Endothelial cell of umbilical vein (primary cell): ENCODE measurements around the gene SLC25A21. TPM values are rescaled to one million over a fixed set of nuclear protein-coding genes. Genes with fewer than 3 reads are reported as not detected.
A peak's percentile ranks its signal among the peaks of the same experiment; 100 is the strongest.
"Not testable (repeated sequence)": the region's sequence is repeated elsewhere in the genome, so short reads cannot be mapped to it uniquely, and the experiment has no call there.

Source experiments
- BruUV-seq: library from RNA; stranded (reverse); fragments of 400-500 nt; replicated peaks from 2 replicates; lab custom pipeline; 2021; lab: Mats Ljungman, UMichigan
- CTCF ChIA-PET: fragments of 300-600, 350-600 bp; sonication (Branson Sonifier 250); formaldehyde crosslinking; loops from one replicate; lab custom pipeline; 2021; ENCODE audit warnings: antibody characterized with exemption, inconsistent platforms; lab: Charles Lee
- POLR2A ChIA-PET: fragments of 300-600, 350-600 bp; sonication (Branson Sonifier 250); formaldehyde crosslinking; loops from one replicate; lab custom pipeline; 2021; ENCODE audit warnings: antibody characterized with exemption, inconsistent platforms; lab: Charles Lee
- DNase-seq: peaks from one replicate; pipeline ENCODE4 v3.0.0-alpha.2; 2011; ENCODE audit warnings: low read depth, low spot score
- FAIRE-seq: peaks from 2 replicates; lab custom pipeline; 2011; peaks lifted over from hg19 to GRCh38; lab: Jason Lieb, UNC
- H2AFZ ChIP-seq: 2 replicates; pipeline ENCODE4 v1.6.0; 2012; ENCODE audit warnings: low read depth, low read length, control low read depth, inconsistent platforms
- H3K27ac ChIP-seq: 2 replicates; pipeline ENCODE4 v1.5.1; 2011; ENCODE audit warnings: low read depth, mild to moderate bottlenecking, control low read depth, low read length, moderate library complexity; ENCODE audit not compliant: insufficient read depth
- H3K27me3 ChIP-seq, 2 experiments: 2 replicates each; pipeline versions ENCODE4 v1.6.0 to v1.6.1; 2011; ENCODE audit warnings: low read length in 2 of 2, mixed read lengths in 1 of 2; ENCODE audit not compliant: control insufficient read depth in 2 of 2, insufficient read depth in 2 of 2
- H3K36me3 ChIP-seq, 2 experiments: 2 replicates in 1 of 2; 3 replicates in 1 of 2; pipeline ENCODE4 v1.5.1; 2011; ENCODE audit warnings: low read length in 2 of 2, mild to moderate bottlenecking in 1 of 2, moderate library complexity in 1 of 2; ENCODE audit not compliant: control insufficient read depth in 2 of 2, insufficient read depth in 2 of 2; ENCODE audit errors: extremely low read depth in 1 of 2
- H3K4me1 ChIP-seq: 3 replicates; pipeline ENCODE4 v1.5.1; 2011; ENCODE audit warnings: mild to moderate bottlenecking, low read length; ENCODE audit not compliant: control insufficient read depth, insufficient read depth; ENCODE audit errors: extremely low read depth
- H3K4me2 ChIP-seq: 2 replicates; pipeline ENCODE4 v1.6.1; 2011; ENCODE audit warnings: low read length, control low read depth, mixed read lengths; ENCODE audit not compliant: insufficient read depth
- H3K4me3 ChIP-seq, 3 experiments: fragments of 200-600 bp in 1 of 3; sonication (generic), shearing (Covaris generic) in 1 of 3; replicated peaks in 1 of 3; 2 replicates each; pipeline ENCODE4 v1.5.1; 2011 to 2016; ENCODE audit warnings: control low read depth in 3 of 3, low read length in 3 of 3, mild to moderate bottlenecking in 2 of 3, inconsistent platforms in 1 of 3, low read depth in 1 of 3, moderate library complexity in 1 of 3; ENCODE audit not compliant: insufficient read depth in 1 of 3
- H3K79me2 ChIP-seq: 2 replicates; pipeline ENCODE4 v1.6.0; 2012; ENCODE audit warnings: low read length, inconsistent platforms; ENCODE audit not compliant: control insufficient read depth, insufficient read depth
- H3K9ac ChIP-seq: replicated peaks from 2 replicates; pipeline ENCODE3; 2011; ENCODE audit warnings: low read length, control low read depth; ENCODE audit not compliant: insufficient read depth; ENCODE audit errors: extremely low read depth
- H3K9me1 ChIP-seq: replicated peaks from 3 replicates; pipeline ENCODE4 v1.6.0; 2011; ENCODE audit warnings: mild to moderate bottlenecking, low read length; ENCODE audit not compliant: control insufficient read depth, insufficient read depth; ENCODE audit errors: extremely low read depth
- H3K9me3 ChIP-seq: replicated peaks from 2 replicates; pipeline ENCODE4 v1.5.1; 2012; ENCODE audit warnings: low read length, inconsistent platforms; ENCODE audit not compliant: control insufficient read depth, insufficient read depth
- H4K20me1 ChIP-seq: replicated peaks from 2 replicates; pipeline ENCODE3; 2011; ENCODE audit warnings: mild to moderate bottlenecking, low read length; ENCODE audit not compliant: control insufficient read depth, insufficient read depth; ENCODE audit errors: extremely low read depth
- EZH2 ChIP-seq: IDR thresholded peaks from 2 replicates; pipeline ENCODE4 v1.6.1; 2012; ENCODE audit warnings: borderline replicate concordance, low read depth, mild to moderate bottlenecking, moderate library complexity, low read length, inconsistent platforms; ENCODE audit not compliant: severe bottlenecking
- FOS ChIP-seq: IDR thresholded peaks from 2 replicates; pipeline ENCODE4 v1.6.1; 2011; ENCODE audit warnings: mild to moderate bottlenecking, low read length, moderate library complexity, borderline replicate concordance; ENCODE audit not compliant: insufficient read depth
- GATA2 ChIP-seq: IDR thresholded peaks from 2 replicates; pipeline ENCODE4 v1.7.0; 2011; ENCODE audit warnings: low read depth, mild to moderate bottlenecking, moderate library complexity, mixed read lengths, low read length; ENCODE audit not compliant: insufficient read length, insufficient read depth
- dilution Hi-C: fragments of 300-500 bp; cut with MboI; formaldehyde crosslinking; loops from one replicate; pipeline ENCODE4 v1.15.0; 2019; ENCODE audit warnings: low sequenced_read_pairs; ENCODE audit not compliant: extremely low pct_ligation_motif_present
- intact Hi-C: fragments of 100-400 bp; cut with micrococcal nuclease; formaldehyde crosslinking; loops from one replicate; pipeline ENCODE4 v1.10.0; 2022
- polyA plus RNA-seq, 4 experiments: library from polyadenylated mRNA; depleted of rRNA in 3 of 4; stranded (reverse) in 3 of 4; unstranded in 1 of 4; fragments of >200 nt; gene quantifications; 2 replicates each; pipeline versions ENCODE4 v1.2.1 to v1.2.3, GENCODE V29; 2011 to 2012; ENCODE audit warnings: missing spikeins in 1 of 4
- total RNA-seq: library from RNA; stranded (reverse); gene quantifications from 2 replicates; pipeline ENCODE4 v1.2.3, GENCODE V29; 2021
- TF ChIP-seq, protein P1 (sequence below): IDR thresholded peaks from 2 replicates; pipeline ENCODE4 v1.6.1; 2011; ENCODE audit not compliant: insufficient read depth, insufficient read length
- TF ChIP-seq, protein P2 (sequence below), 2 donors: IDR thresholded peaks; 1 replicate in 1 of 2; 2 replicates in 1 of 2; pipeline ENCODE4 v1.5.1; 2011; ENCODE audit warnings: low read length in 2 of 2, mild to moderate bottlenecking in 2 of 2, moderate library complexity in 2 of 2, control low read depth in 1 of 2, inconsistent platforms in 1 of 2, low read depth in 1 of 2; ENCODE audit not compliant: insufficient read depth in 1 of 2; ENCODE audit errors: extremely low read depth in 1 of 2

Gene SLC25A21
- total and polyA plus RNA-seq, 2 donors (not counting 3 experiments of a cell fraction or from before 2014, with no cell fraction given) = 0.98 to 1.4 TPM

DNA sequence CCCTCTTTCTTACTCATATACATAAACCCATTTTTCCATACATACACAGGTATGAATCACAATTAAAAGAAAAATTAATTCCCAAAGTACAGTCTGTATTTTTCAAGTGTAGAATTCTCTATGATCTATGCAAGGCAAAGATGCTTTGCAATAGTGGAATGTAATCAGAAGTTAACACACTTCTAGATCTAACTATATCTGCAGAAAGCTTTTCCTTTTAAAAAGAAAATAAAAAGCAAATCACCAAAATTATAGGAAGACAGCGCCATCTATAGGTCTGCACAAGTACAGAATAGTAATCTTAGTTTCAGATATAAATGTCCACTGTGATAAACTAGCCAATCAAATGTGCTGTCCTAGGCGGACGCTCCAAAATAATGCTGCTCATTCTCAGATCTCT, 22.0 kb downstream of the SLC25A21 start:
- ChIA-PET POLR2A (no interaction called here), CTCF (interaction anchor here (0.7 to 4.3 kb wide), 65 partner anchors 8 to 1271 kb away, joined by 3 to 149 read pairs (median 5); partner anchors contain the start of genes FOXA1, MIPOL1 and SLC25A21)
- Histone ChIP-seq H3K9ac (no peak overlapping the region), H3K9me3 (no peaks in the 10 kb centered on the region), H3K4me2 (no peak overlapping the region), H4K20me1 (no peaks in the 10 kb centered on the region), H3K4me3 (no peak overlapping the region), H3K36me3 (no peaks in the 10 kb centered on the region), H3K27me3 (peaks cover 0 to 2% of the 10 kb centered on the region in 2 experiments), H2AFZ (no peak overlapping the region), H3K79me2 (no peaks in the 10 kb centered on the region), H3K4me1 (no peaks in the 10 kb centered on the region), H3K9me1 (no peaks in the 10 kb centered on the region), H3K27ac (no peak overlapping the region)
- intact Hi-C loops (loop anchor here (1.0 to 5.0 kb wide), 5 partner anchors 48 to 597 kb away; no protein-coding TSS in a partner anchor), dilution Hi-C loops (loop anchor here (10.0 kb wide), 1 partner anchor 506 kb away; no protein-coding TSS in a partner anchor)
- TF ChIP-seq, protein P1, sequence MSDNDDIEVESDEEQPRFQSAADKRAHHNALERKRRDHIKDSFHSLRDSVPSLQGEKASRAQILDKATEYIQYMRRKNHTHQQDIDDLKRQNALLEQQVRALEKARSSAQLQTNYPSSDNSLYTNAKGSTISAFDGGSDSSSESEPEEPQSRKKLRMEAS = no peak
- TF ChIP-seq, protein P2, sequence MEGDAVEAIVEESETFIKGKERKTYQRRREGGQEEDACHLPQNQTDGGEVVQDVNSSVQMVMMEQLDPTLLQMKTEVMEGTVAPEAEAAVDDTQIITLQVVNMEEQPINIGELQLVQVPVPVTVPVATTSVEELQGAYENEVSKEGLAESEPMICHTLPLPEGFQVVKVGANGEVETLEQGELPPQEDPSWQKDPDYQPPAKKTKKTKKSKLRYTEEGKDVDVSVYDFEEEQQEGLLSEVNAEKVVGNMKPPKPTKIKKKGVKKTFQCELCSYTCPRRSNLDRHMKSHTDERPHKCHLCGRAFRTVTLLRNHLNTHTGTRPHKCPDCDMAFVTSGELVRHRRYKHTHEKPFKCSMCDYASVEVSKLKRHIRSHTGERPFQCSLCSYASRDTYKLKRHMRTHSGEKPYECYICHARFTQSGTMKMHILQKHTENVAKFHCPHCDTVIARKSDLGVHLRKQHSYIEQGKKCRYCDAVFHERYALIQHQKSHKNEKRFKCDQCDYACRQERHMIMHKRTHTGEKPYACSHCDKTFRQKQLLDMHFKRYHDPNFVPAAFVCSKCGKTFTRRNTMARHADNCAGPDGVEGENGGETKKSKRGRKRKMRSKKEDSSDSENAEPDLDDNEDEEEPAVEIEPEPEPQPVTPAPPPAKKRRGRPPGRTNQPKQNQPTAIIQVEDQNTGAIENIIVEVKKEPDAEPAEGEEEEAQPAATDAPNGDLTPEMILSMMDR (IDR thresholded peaks at IDR 0.05; ENCODE audit: extremely low read depth in 1 of 2, insufficient read depth in 1 of 2, low read depth in 1 of 2, low read length in 2 of 2) = peak; percentile 55 to 59
- DNase-seq (peak; percentile 58), FAIRE-seq (peak; percentile 91)
- BruUV-seq = no TSS peak

DNA sequence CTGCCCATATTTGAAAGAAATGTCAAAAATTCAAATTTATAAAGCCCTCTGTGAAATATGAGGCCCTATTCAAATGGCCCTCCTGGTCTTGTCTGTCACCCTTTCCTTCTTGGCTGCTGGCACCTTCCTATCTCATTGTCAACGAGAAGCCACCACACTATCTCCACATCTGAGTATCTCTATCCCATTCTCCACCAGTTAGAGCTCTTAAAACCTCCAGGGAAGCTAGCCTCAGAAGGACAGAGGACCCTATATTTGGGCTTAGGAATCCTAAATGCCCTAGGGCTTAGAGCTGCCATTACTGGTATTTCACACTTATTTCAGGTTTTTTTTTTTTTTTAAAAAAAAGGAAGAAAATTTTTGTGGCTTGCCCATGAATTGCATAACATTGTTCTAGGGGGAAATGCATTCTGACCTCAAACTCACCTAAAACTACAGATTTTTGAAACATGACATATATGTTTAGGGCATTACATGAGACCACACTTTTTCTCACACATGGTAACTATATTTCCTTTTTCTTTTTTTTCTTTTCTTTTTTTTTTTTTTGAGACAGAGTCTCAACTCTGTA, 25.0 kb downstream of the SLC25A21 start:
- intact Hi-C loops = no loop called here
- TF ChIP-seq, protein P1 = no peak
- TF ChIP-seq GATA2 = no peak
- no peak for TF ChIP-seq FOS
- TF ChIP-seq EZH2 = no peak
- CTCF ChIA-PET = interaction anchor here (1.2 to 4.0 kb wide), 3 partner anchors 30 to 593 kb away, joined by 4 to 149 read pairs (median 79); no protein-coding TSS in a partner anchor

DNA sequence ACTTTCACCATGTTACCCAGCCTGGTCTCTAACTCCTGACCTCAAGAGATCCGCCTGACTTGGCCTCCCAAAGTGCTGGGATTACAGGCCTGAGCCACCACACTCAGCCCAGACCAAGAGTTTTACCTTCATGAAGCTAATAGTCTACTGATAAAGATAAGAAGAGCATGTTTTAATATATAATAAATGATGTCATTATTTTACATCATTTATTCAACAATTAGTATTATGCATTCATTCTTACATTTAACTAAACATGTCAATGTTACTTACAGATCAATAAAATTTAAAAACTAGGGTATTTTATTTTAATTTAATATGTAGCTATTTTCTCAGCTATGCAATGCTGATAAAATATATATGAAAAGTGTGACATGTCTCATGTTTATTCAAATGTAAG, 26.0 kb downstream of the SLC25A21 start:
- CTCF ChIA-PET = interaction anchor here (1.2 to 1.6 kb wide), 2 partner anchors 29 to 86 kb away, joined by 4 to 5 read pairs; no protein-coding TSS in a partner anchor
- H3K79me2 ChIP-seq, H3K27me3 ChIP-seq, H3K4me1 ChIP-seq, H3K36me3 ChIP-seq, H3K4me2 ChIP-seq, H3K9me3 ChIP-seq, BruUV-seq, H4K20me1 ChIP-seq, H3K4me3 ChIP-seq, H2AFZ ChIP-seq, H3K9me1 ChIP-seq, intact Hi-C loops, H3K9ac ChIP-seq, FAIRE-seq, POLR2A ChIA-PET, dilution Hi-C loops, H3K27ac ChIP-seq, DNase-seq: not testable (repeated sequence)

More for the DNA sequence above, 25.0 kb downstream of the SLC25A21 start:
- POLR2A ChIA-PET = interaction anchor here (0.6 kb wide), 1 partner anchor 609 kb away, joined by 4 read pairs; no protein-coding TSS in a partner anchor
- no peaks in the 10 kb centered on the region for H3K9me3 ChIP-seq
- H3K4me3 ChIP-seq = no peak overlapping the region
- dilution Hi-C loops = no loop called here
- no peak overlapping the region for H3K27ac ChIP-seq
- H3K36me3 ChIP-seq = no peaks in the 10 kb centered on the region
- H3K4me2 ChIP-seq = no peak overlapping the region
- no peak for FAIRE-seq
- no peaks in the 10 kb centered on the region for H3K4me1 ChIP-seq
- H4K20me1 ChIP-seq = no peaks in the 10 kb centered on the region
- H2AFZ ChIP-seq = no peak overlapping the region
- H3K9me1 ChIP-seq = no peaks in the 10 kb centered on the region
- H3K9ac ChIP-seq = no peak overlapping the region
- DNase-seq = no peak
- BruUV-seq = no TSS peak
- no peaks in the 10 kb centered on the region for H3K27me3 ChIP-seq
- H3K79me2 ChIP-seq = no peaks in the 10 kb centered on the region
